GM19395 (cell line): Measurements from ENCODE around the gene ERCC6L2.

Experiments
- ATAC-seq: cut with Tn5 transposase; IDR thresholded peaks from one replicate; pipeline ENCODE4 v1.9.1; 2021; ENCODE audit warnings: mild to moderate bottlenecking, moderate library complexity; ENCODE audit not compliant: unreplicated experiment

ERCC6L2 gene

DNA sequence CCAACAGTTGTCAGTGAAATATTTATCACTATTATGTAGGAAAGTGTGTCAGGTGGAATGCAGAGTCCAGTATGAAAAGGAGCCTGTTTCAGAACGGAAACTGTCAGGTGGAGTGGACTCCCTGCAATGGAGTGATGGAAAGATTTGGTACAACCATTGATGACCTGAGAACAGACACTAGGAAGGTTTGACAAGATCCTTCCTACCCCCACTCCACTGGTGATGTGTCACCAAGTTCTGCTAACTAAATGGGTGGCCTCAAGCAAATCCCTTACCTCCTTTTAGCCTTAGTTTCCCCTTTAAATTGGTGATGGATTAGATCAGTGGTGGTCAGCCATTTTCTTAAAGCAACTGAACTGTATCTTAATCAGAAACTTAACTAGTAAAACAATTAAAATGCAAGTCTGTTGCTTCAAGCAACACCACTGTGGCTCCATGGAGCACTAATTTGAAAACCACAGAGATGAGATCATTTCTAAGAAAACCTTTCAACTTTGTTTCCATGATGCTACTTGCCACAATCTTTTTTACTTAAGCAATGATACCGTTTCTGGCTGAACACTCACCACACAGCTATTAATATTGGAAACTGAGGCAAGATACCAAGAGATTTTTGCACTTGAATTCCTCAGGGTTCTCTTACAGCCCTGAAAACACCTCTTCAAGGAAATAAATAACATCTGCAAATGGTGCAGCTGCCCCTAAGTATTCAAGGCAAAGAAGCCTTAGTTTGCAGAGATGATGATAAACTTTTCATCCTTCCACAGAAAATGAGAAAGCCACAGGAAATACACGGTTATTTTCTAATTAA is 140.6 kb downstream of the ERCC6L2 start:
- peak; percentile 61 for ATAC-seq
